DOHH2 (cell line): Measurements from ENCODE around the gene PDE8B.

ENCODE experiments used
- EZH2phosphoT487 ChIP-seq: fragments of 200-600 bp; sonication (generic); IDR thresholded peaks from 2 replicates; pipeline ENCODE4 v1.6.1; 2017; ENCODE audit warnings: borderline replicate concordance, mild to moderate bottlenecking, antibody characterized with exemption, low read length, moderate library complexity, mixed read lengths
- TF ChIP-seq, protein P1 (sequence below): fragments of 200-600 bp; sonication (generic); IDR thresholded peaks from one replicate; pipeline ENCODE4 v1.5.1; 2014; ENCODE audit warnings: antibody characterized with exemption, mild to moderate bottlenecking, low read depth, low read length; ENCODE audit not compliant: poor library complexity, severe bottlenecking

DNA sequence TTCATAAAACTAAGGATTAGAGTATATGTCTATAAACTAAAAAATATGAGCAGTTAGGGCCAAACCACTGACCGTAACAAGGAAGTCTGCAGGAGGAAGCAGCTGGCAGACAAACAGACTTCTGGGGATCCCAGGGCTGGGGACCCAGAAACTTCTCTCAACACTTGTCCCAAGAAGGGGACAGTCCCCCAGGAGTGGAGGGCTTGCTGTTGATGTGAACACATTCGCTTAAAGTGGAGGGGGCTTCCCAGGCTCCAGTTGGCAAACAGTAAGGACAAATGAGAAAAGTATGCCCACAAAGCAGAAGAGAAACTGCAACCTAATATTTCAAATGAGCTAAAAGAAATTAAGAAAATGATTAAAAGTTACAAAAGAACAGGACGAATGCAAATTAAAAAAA is 83.7 kb downstream of the PDE8B start:
- no peak for TF ChIP-seq EZH2phosphoT487
- TF ChIP-seq, protein P1, sequence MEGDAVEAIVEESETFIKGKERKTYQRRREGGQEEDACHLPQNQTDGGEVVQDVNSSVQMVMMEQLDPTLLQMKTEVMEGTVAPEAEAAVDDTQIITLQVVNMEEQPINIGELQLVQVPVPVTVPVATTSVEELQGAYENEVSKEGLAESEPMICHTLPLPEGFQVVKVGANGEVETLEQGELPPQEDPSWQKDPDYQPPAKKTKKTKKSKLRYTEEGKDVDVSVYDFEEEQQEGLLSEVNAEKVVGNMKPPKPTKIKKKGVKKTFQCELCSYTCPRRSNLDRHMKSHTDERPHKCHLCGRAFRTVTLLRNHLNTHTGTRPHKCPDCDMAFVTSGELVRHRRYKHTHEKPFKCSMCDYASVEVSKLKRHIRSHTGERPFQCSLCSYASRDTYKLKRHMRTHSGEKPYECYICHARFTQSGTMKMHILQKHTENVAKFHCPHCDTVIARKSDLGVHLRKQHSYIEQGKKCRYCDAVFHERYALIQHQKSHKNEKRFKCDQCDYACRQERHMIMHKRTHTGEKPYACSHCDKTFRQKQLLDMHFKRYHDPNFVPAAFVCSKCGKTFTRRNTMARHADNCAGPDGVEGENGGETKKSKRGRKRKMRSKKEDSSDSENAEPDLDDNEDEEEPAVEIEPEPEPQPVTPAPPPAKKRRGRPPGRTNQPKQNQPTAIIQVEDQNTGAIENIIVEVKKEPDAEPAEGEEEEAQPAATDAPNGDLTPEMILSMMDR, result no peak
